Osteocyte (in vitro differentiated cells): Measurements from ENCODE around the gene DRC7. TPM values are rescaled to one million over a fixed set of nuclear protein-coding genes. Genes with fewer than 3 reads are reported as not detected.

Experiments used
- DNase-seq: peaks from one replicate; pipeline ENCODE4 v3.0.0; 2021; ENCODE audit warnings: mixed read lengths; ENCODE audit not compliant: unreplicated experiment; ENCODE audit errors: extremely low spot score
- H3K27ac Mint-ChIP-seq: one replicate; pipeline ENCODE4 v1.8.0; 2021; ENCODE audit warnings: mild to moderate bottlenecking, mixed read lengths; ENCODE audit not compliant: unreplicated experiment
- H3K27me3 Mint-ChIP-seq: one replicate; pipeline ENCODE4 v1.8.0; 2021; ENCODE audit warnings: mixed read lengths; ENCODE audit not compliant: unreplicated experiment
- H3K36me3 Mint-ChIP-seq: one replicate; pipeline ENCODE4 v1.8.0; 2021; ENCODE audit warnings: mixed read lengths; ENCODE audit not compliant: unreplicated experiment
- H3K4me1 Mint-ChIP-seq: one replicate; pipeline ENCODE4 v1.8.0; 2021; ENCODE audit warnings: mixed read lengths; ENCODE audit not compliant: unreplicated experiment
- H3K4me3 Mint-ChIP-seq: one replicate; pipeline ENCODE4 v1.8.0; 2021; ENCODE audit warnings: mild to moderate bottlenecking, moderate library complexity, mixed read lengths; ENCODE audit not compliant: unreplicated experiment
- H3K9me3 Mint-ChIP-seq: one replicate; pipeline ENCODE4 v1.8.0; 2021; ENCODE audit warnings: mixed read lengths; ENCODE audit not compliant: unreplicated experiment
- total RNA-seq: library from RNA; stranded (reverse); gene quantifications from 2 replicates; pipeline ENCODE4 v1.2.1, GENCODE V29; 2021
- TF ChIP-seq, protein P1 (sequence below): fragments of 200-600 bp; sonication (generic); IDR thresholded peaks from 2 replicates; pipeline ENCODE4 v1.5.0; 2021; ENCODE audit warnings: antibody characterized with exemption, mild to moderate bottlenecking, moderate library complexity

DRC7 gene
- total RNA-seq, 1 donor from 2014 or later, result not detected

DNA sequence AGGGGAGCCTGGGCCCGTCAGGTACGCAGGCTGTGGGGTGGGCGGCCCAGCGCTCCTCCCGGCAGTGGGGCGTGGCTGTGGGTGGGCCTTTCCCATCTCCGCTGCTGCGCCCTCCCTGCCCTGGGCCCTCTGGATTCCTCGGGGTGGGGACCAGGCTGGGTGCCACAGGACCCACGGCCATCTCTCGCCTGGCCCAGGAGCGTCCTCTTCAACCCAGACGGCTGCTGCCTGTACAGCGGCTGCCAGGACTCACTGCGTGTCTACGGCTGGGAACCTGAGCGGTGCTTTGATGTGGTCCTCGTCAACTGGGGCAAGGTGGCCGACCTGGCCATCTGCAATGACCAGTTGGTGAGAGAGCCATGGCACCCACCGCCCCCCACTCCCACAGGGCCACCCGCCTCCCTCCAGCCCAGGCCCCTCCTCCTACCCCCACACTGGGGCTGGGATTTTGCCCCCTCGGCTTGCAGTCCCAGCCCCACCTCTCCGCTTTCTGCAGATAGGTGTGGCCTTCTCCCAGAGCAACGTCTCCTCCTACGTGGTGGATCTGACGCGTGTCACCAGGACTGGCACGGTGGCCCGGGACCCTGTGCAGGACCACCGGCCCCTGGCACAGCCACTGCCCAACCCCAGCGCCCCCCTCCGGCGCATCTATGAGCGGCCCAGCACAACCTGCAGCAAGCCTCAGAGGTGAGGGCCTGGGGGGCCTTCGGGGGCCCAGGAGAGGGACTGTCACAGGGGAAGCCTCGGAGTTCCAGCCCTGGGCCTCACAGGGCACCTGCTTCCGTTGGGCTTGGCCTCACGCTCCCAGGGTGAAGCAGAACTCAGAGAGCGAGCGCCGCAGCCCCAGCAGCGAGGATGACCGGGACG is 58.2 kb downstream of the DRC7 start:
- peaks cover 13% of the 10 kb centered on the region for H3K4me1 Mint-ChIP-seq
- H3K27ac Mint-ChIP-seq, result no peak overlapping the region
- H3K9me3 Mint-ChIP-seq, result no peaks in the 10 kb centered on the region
- TF ChIP-seq, protein P1, sequence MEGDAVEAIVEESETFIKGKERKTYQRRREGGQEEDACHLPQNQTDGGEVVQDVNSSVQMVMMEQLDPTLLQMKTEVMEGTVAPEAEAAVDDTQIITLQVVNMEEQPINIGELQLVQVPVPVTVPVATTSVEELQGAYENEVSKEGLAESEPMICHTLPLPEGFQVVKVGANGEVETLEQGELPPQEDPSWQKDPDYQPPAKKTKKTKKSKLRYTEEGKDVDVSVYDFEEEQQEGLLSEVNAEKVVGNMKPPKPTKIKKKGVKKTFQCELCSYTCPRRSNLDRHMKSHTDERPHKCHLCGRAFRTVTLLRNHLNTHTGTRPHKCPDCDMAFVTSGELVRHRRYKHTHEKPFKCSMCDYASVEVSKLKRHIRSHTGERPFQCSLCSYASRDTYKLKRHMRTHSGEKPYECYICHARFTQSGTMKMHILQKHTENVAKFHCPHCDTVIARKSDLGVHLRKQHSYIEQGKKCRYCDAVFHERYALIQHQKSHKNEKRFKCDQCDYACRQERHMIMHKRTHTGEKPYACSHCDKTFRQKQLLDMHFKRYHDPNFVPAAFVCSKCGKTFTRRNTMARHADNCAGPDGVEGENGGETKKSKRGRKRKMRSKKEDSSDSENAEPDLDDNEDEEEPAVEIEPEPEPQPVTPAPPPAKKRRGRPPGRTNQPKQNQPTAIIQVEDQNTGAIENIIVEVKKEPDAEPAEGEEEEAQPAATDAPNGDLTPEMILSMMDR, result no peak
- no peak overlapping the region for H3K4me3 Mint-ChIP-seq
- H3K36me3 Mint-ChIP-seq, result peaks cover 7% of the 10 kb centered on the region
- no peak for DNase-seq
- no peaks in the 10 kb centered on the region for H3K27me3 Mint-ChIP-seq

DNA sequence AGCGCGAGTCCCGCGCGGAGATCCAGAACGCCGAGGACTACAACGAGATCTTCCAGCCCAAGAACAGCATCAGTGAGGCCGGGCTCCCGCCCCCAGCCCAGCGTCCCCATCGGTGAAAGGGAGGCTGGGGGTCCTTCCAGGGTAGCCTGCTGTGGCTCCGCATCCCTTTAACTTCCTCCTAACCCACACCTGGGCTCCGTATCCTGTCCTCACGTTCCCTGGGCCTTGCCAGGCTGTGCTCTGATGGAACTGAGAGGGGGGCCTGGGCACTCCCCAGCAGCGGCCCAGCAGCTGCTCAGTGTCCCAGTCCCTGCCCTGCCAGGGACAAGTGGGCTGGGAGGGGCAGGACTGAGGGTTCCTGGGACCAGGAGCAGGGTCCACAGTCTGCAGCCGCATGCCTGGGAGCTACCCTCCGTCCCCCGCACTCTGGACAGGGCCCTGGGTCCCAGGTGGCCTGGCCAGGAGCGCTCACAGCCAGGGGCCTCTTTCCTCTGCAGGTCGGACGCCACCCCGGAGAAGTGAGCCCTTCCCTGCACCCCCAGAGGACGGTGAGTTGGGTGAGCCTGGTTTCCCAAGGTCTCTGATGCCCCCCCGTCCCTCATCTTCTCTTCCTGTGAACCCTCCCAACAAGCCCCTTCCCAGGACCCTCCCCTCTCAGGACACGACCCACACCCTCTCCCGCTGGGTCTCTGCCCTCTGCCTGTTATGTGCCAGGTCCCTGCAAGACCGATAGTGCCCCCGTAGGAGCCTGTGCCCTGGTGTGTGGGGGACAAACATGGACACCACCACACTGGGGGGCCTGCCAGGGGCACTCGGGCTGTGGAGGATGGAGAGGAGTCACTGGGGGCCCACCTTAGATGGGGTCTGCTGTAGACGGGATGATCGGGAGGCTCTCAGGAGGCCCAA is 59.1 kb downstream of the DRC7 start:
- no peak overlapping the region for H3K4me3 Mint-ChIP-seq
- H3K9me3 Mint-ChIP-seq, result no peaks in the 10 kb centered on the region
- TF ChIP-seq, protein P1, result no peak
- no peaks in the 10 kb centered on the region for H3K27me3 Mint-ChIP-seq
- no peak for DNase-seq
- H3K4me1 Mint-ChIP-seq, result peaks cover 13% of the 10 kb centered on the region
- peaks cover 7% of the 10 kb centered on the region for H3K36me3 Mint-ChIP-seq
- H3K27ac Mint-ChIP-seq, result no peak overlapping the region

DNA sequence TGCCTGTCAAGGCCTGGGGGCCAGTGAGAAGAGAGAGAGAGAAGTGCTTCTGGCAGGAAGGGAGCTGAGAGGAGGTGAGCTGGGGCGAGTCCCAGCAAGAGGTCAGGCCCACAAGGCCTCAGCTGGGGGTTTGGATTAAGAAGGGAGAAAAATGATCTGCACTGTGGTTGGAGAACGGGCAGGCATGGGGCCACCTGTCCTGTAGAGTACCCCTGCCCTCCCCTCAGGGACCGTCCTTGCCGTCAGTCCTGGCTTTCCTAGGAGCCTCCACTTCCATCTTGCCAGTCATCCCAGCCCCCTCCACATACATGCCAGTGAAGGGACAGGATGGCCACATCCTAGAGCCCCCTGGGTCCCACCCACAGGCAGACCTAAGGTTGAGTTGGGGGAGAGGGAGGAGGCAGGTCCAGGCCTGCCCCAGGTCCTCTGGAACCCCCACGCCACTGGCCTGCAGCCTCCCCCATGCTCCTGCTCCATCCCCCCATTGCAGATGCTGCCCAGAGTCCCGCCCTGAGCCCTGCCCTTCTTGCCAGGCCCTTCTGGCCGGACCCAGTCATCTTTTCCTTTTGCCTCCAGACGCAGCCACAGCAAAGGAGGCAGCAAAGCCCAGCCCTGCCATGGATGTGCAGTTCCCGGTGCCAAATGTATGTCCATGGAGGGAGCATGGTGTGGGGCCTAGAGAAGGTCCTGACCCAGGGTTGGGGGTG is 59.9 kb downstream of the DRC7 start:
- TF ChIP-seq, protein P1, result no peak
- DNase-seq, result no peak
- Mint-ChIP-seq H3K4me3 (no peak overlapping the region), H3K27ac (no peak overlapping the region), H3K4me1 (peaks cover 13% of the 10 kb centered on the region), H3K36me3 (peaks cover 7% of the 10 kb centered on the region), H3K27me3 (no peaks in the 10 kb centered on the region), H3K9me3 (no peaks in the 10 kb centered on the region)

DNA sequence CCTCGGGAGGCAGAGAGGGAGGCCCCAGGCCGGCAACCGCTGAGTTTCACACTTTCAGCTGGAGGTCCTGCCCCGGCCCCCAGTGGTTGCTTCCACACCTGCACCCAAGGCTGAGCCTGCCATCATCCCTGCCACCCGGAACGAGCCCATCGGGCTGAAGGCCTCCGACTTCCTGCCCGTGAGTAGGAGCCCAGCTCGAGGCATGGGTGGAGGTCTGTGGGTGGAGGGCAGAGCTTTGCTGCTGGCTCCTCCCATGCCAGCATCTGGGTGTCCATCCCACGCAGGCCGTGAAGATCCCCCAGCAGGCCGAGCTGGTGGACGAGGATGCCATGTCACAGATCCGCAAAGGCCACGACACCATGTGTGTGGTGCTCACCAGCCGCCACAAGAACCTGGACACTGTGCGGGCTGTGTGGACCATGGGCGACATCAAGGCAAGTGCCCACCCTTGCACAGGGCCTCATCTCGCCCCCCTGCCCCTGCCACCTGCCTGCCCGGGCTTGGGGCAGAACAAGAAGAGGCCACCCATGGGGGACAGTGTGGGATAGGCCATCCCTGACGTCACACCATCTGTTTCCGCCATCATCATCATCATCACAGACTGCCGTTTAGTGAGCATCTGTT is 60.6 kb downstream of the DRC7 start:
- peaks cover 13% of the 10 kb centered on the region for H3K4me1 Mint-ChIP-seq
- no peaks in the 10 kb centered on the region for H3K27me3 Mint-ChIP-seq

More for the DNA sequence above, 60.6 kb downstream of the DRC7 start:
- TF ChIP-seq, protein P1, result no peak
- DNase-seq, result no peak
- no peak overlapping the region for H3K4me3 Mint-ChIP-seq
- no peak overlapping the region for H3K27ac Mint-ChIP-seq
- H3K9me3 Mint-ChIP-seq, result no peaks in the 10 kb centered on the region
- H3K36me3 Mint-ChIP-seq, result peaks cover 9% of the 10 kb centered on the region
